ENCODE results near the gene VEGFA.

Gene VEGFA

DNA sequence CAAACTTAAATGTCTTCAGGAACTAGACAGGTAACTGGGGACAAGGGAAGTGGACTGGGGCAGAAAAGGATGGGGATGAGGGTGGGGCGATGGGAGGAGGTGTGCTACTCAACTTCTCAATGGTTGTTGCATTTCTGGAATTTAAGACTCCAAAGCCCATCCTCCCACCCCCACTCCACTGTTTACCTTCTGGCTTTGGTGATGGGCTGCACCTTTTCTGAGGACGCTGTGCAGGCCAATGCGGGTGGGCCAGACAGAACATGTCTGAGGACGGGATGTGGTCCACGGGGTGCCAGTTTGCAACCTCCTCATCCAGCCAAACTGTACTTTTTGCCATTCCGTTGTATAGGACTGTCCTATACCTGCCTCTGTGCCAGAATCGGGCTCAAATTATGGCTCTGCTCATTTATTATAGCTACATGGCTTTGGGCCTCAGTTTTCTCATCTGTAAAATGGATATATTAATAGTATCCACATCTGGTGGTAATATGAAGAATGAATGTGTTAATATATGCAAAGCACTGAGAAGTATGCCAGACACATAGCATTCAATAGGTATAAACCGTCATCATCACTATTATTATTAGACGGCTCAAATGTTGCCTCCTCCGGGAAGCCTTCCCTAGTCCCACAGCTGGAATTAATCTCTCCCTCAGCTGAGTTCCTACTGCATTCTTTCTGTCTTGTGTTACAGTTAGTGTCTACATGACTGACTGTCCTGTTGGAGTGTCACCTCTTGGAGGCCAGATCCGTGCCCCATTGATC, 31.0 kb upstream of the VEGFA start:
- no peak for DNase-seq (ENCODE audit: low read depth, low spot score)

DNA sequence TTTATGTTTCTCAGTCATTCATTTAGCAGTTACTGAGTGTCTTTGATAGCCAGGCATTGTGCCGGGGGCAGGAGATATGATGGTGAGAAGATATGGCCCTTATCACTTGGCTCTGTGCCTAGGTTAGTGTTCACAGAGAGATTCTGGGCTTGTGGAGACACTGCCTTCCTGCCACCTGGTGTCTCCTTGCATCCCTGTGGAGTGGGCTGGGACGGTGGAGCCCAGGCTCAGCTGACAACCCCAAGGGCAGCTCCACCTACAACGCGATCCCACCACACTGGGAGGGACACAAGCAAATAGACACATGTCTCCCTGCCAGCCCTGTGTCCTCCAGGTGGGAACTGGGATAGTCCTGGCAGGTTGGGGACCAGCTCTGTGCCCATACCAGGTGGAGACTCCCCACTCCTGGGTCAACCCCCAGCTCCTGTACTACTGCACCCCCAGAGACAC, 30.3 kb upstream of the VEGFA start:
- DNase-seq (ENCODE audit: low read depth, low spot score), result no peak

DNA sequence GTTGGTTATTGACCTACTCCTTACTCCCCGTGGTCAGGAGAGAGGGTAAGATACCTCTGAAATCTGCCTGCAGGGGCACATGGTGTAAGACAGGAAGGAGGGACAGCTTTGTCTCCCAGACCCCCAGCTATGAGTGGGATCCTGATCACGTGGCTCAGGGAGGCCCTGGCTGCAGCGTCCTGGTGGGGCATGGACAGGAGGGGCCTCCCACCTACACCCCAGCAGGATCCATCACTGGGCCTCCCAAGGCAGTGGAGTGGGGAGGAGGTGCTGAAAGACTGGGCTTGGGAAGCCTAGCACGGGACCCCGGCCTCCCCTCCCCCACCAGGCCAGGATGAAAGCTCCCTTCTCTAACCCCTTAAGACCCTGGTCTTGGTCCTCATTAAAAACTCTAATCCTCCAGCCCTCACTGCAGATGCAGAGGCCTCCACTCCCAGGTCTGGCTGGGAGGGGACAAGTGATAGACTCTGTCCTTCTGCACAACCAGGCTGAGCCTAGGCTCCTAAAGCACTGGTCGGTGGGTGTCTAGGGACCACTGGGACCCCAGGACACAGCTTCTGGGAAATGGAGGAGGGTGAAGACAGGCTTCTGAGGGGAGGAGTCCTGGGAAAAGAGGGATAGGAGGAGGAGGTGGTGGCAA, 29.6 kb upstream of the VEGFA start:
- no peak for DNase-seq (ENCODE audit: low read depth, low spot score)

DNA sequence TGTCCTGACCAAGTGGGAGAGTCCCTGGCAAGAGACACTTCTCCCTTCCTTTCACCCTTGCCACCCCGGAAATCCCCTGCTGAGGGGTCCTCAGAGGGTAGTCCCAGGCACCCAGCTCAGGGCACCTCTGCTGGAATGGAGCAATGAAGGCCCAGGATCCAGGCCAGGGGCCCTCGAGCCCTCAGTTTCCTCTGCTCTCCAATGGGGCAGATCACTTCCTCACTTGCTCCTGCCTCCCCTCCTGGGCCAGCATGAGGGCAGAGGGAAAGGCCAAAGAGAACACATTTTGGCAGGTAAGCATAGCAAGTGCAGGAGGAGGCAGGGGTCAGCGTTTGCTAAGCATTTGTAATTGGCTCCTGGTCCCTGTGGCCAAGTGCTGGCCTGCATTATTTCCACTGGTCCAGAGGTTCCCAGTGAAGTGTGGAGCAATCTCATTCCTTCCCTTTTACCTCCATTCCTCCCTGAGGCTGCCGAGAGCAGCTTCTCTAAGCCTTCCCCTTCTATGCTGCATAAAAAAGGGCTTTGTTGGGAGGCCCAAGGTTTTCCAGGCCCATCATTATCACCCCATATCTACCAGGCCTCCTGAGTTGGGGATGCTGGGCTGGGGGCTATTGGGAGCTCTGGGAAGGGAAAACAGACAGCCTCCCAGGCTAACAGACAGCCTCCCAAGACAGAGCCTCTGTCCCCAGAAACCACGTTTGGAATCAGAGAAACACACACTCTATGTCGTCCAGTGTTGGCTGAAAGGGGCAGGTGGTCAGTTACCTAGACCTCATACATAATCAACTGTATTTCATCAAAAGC, 28.8 kb upstream of the VEGFA start:
- no peak for DNase-seq (ENCODE audit: low read depth, low spot score)

DNA sequence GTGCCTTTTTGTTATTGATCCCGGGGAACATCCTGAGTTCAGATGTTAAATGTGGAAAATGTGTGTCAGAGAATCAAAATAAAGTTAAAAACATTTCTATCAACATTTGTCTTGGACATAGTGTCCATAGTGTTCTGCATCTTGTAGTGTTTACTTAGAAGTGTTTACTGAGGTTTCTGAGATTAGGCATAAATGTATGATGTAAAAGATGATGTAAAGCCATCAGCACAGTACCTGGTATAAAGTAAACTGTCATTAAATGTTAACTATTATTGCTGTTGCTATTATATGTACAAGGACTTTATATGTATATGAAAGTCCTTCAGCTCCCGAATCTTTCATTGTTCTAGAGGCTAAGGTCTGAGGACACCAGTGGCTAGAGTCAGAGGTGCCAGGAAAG, 28.2 kb upstream of the VEGFA start:
- no peak for DNase-seq (ENCODE audit: low read depth, low spot score)

DNA sequence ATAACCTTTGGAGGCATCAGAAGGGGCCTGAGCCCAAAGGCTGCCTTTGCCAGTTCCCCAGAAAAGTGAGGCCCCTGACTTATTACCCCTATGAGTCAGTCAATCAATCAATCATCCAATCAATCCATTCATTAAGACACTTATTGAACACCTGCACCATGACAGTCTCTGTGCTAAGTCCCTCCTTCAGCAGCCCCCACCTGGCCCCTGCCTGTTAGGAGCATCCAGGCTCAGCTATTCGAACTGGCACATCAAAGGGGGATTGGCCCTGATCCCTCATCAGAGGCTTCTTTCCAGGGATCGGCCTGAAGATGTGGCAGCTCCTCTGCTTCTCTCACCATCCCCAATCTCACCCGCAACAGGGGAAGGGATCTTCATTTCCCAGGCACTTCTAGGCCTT, 27.7 kb upstream of the VEGFA start:
- DNase-seq (ENCODE audit: low read depth, low spot score), result no peak

DNA sequence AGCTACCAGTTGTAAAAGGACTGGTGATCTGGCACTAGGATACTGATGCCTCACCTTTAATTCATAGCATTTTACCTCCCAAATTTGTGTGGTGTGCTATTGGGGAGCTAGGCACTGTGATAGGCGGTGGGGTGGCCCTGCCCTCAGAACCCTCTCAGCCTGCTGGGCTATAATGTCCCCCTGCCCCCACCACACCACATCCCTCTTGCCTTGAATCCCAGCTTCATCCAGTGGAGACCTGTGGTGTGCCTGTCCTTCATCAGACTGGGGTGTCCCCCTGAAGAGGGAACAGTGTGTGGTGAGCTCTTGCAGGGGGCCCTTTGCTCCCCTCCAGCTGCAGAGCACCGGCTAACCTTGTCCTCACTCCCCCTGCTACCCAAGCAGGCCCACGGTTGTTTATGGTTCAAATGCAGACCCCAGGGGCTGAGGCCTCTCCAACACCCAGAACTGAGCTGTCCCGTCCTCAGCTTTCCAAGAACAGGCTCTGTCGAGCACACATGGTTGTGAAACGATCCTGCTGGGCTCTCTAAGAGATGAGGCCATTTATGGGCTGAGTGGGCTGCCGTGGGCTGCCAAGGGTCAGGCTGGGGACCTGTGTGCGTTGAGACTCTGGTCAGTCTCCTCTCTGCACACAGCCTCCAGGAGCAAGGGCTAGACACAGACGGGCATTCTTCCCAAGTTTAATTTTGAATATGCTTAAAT, 26.9 kb upstream of the VEGFA start:
- no peak for DNase-seq (ENCODE audit: low read depth, low spot score)

DNA sequence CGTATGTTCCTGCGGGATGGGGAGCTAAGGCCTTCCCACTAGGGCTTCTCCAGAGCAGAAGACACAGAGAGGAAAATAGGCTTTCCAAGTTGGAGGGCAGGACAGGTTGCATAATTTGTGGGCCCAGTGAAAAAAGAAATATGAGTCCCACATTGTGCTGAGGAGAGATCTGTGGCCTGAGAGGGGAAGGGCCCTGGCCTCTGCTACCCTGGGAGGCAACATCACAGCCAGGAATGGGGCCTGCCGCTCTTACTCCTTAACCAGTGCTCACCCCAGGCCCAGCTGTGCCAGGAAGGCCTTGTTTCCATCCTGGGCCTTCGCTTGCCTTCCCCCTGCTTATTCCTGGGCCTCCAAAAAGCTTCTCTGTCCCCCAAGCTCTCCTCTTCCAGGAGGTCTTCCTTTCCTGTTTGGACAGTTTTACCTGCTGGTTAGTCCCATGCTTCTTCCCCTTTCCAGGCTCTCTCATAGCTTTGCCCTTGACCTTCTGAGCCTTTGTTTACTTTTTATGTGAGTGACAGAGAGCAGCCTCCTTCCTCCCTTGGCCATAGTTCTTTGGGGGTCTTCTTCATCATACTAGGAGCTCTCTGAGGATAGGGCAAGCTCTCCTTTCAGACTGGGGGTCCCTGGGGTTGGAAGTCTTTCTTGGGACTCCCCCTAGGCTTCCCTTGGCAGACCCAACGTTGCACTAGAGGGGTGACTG, 26.2 kb upstream of the VEGFA start:
- DNase-seq (ENCODE audit: low read depth, low spot score), result no peak

DNA sequence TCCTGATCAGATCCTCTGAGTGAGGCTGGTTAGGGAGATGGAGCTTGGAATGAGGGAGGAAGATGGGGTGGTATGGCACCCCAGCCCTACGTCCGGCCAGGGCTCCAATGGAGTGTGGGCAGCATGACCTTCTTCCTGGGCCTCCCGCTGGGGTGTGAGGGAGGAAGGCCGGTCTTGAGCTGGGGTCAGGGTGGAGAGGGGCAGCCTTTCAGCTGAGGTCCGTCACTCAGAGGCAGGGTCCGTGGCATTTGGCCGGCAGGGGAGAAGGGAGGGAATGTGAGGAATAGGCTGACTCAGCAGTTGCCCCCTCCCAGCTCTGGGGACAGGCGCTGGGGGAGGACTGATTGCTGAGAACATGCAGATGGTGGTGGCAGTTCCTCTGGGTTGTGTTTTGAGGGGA, 25.5 kb upstream of the VEGFA start:
- no peak for DNase-seq (ENCODE audit: low read depth, low spot score)

DNA sequence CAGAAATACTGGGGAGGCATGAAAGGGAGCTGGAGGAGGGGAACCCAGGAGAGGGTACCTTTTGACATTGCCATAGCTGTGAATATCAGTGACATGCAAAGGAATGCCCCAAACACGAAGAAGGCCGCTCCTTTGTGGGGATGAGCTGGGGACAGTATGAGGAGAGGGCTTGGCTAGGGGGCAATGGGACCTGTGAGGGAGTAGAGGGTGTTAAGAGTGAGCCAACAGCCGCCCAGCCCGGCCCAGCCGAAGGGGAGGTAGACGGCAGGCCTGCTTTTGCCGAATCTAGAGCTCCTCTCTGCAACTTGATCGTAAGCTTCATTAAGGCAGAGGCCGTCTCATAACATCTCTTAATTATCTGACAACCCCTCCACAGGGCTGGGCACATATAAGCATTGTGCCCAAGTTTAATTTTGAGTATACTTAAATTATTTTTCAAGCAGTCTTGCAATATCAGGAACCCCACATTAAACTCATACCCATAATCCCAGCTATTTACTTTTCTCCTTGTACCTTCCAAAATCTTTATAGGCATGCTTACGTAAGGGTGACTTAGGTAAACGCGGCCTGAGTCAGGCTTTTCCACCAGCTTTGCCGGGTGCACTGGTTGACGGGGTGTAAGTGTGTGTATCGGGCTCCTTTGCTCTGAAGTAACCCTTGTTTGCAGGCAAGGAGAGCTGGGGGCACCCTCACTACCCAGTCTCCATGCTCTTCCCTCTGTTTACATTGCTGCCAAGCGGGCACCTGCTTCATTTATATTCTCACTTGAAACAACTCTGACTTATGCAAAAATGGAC, 24.9 kb upstream of the VEGFA start:
- no peak for DNase-seq (ENCODE audit: low read depth, low spot score)

DNA sequence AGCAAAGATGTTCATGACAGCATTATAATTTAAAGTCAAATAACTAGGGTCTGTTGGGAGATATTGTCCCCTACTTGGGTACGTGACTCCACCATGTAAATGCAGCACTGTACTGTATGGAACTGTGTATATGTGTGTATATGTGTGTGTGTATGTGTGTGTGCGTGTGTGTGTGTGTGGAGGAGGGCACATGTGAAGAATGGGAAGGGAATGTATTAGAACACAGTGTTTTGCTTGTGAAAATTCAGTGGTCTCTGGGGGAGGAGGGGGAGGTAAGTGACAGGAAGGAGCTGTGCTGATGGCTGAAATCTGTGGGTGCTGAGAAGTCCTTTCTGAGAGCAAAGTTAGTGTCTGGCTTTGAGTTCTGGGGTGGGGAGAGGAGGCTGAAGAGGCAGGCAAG, 23.9 kb upstream of the VEGFA start:
- DNase-seq (ENCODE audit: low read depth, low spot score), result no peak

DNA sequence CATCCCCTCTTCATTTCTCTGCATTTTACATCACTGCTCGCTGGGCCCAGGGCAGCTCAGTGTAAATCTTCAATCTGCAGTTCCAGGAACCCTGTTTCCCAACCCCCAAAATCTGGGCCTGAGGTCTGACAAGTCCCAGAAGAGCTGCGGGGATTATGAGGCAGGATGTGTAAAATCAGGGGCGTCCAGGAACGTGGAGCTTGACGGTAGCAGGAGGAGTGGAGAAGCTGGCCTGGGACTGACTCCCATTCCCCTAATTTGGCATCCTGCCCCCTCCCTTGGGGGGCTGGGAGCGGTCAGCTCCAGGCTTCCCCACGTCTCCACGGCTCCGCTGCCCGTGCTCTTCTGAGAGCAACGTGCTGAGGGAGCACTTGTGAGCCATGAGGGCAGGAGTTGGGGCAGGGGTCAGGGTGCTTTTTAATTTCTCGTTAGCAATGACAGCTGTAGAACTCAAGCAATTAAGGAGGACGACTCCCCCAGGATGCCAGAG, 23.4 kb upstream of the VEGFA start:
- DNase-seq (ENCODE audit: low read depth, low spot score), result no peak

DNA sequence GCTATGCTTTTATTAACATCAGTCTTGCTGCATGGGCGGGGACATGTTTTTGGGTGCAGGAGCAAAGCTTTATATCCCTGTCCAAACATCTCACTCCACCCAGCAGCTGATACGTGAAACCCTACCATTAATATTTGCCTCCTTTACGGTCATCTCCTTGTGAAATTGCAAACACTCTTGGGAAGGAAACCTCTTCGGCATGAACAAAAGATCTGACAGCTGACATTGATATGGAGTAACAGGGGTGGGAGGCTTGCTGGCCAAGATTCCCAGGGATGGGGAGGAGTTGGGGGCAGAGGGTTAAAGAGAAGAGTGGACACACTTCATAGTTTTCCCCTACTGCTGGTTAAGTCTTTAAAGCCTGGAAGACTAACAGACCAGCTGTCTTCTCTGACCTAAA, 22.2 kb upstream of the VEGFA start:
- no peak for DNase-seq (ENCODE audit: low read depth, low spot score)

DNA sequence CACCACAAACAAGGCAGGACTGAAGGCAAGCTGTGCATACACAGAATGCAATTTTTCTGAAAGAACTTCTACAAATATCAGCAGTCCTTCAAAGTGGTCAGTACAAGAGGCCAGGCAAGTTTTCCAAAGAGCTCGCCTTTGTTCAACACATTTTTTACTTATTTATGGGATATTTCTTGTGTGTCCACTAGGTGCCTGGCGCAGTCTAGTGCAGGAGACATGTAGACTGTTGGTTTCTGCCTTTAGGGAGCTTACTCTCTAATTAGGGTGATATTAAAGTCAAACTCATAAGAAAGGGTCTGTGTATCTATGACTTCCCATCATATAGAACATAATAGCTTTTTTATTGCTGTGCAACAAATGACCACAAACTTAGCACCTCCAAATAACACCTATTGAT, 21.2 kb upstream of the VEGFA start:
- DNase-seq (ENCODE audit: low read depth, low spot score), result no peak

DNA sequence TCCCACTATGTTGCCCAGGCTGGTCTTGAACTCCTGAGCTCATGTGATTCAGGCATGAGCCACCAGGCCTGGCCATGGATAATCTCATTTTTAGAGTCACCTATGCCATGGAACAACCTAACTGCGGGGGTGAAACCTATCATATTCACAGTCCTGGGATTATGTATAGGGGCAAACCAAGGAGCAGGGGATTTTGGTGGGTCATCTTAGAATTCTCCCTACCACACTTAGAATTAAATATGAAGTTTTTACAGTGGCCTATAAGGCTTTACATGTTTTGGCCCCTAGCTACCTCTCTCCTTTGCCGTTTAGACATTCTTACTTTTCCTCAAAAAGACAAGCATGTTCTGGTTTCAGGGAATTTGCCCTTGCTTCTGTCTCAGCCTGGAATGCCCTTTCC, 20.6 kb upstream of the VEGFA start:
- DNase-seq (ENCODE audit: low read depth, low spot score), result no peak

DNA sequence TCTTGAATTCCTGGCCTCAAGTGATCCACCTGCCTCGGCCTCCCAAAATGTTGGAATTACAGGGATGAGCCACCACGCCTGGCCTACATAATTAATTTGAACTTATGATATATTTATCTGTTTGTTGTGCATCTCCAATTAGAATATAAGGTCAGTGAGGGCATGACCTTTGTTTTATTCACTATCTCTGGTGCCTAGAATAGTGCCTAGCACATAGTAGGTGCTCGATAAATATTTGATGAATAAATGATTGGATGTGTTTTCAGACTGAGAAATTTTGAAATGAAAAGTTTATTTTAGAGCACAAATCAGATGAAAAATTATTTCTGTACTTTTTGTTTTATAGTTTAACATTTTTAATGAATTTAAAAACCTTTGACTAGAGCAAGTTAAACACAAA, 19.4 kb upstream of the VEGFA start:
- DNase-seq (ENCODE audit: low read depth, low spot score), result no peak

DNA sequence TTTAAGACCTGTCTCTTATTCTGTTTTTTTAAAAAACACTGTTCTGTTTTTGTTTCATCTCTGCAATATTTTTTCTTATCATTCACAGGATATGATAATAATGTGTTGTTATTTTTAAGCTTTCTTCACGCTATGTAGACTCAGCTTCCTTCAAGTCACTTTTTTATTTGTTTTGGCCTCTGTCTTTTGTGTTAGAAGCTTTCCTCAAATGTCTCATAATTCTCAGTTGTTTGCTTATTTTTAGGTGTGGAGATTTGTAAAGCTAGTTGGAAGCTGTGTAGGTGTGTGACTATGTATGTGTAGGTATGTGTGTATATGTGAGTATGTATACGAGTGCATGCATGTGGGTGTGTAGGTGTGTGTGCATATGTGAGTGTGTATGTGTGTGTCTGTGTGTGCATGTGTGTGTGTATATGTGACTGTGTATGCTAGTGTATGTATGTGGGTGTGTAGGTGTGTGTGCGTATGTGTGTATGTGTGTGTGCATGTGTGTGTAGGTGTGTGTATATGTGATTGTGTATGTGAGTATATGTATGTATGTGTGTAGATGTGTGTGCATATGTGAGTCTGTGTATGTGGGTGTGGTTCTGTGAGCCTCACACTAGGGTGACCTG, 16.3 kb upstream of the VEGFA start:
- DNase-seq (ENCODE audit: low read depth, low spot score), result no peak

DNA sequence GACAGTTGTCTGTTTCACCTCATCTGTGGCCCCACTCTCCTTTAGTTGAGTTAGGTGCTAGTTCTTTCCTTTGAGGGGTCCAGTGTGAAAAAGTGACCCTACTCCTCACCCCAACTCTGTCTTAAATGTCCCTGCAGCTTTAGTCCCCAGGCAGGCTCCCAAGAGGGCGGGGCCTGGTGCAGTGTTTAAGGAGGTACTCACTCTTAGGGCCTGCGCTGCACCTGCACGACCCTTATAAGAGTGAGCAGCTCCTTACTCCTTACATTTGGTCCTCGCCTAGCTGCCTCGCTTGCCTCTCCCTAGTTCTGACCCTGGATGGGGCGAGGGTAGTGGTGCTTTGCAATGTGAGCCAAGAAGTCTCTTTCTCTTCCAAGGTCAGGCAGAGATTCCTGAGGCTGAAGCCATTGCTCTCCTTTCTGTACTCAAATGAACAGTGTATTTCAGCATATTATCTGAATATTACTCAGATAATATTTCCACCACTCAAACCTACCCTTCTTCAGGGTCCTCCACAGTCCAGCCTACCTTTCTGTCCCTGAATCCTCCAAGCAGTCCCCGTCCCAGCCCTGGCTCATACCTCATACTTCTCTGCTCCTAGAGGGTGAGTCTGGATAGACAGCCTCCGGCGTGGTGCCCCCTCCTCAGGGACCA, 11.9 kb upstream of the VEGFA start:
- DNase-seq (ENCODE audit: low read depth, low spot score), result no peak

DNA sequence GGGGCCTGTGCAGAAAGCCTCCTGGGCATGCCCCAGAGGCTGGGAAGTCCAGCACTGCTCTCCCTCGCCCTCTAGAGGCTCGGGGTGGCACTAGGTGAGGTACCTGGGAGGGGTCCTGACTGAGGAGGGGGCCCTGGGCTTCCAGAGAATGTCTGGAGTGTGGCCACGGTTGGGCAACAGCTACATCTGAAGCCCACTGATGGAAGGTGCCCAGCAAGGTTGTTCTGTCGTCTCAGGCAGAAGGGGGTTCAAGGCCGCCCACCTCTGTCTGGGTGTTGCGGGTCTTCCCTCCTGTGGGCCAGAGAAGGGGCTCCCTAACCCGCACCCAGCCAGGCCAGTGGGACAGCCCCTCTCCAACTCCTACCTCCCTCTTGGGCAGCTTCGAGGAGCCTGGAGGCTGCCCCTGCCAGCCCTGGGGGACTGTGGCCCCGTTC, 11.4 kb upstream of the VEGFA start:
- DNase-seq (ENCODE audit: low read depth, low spot score), result no peak
